Posterior vena cava (tissue), 2 donors: ENCODE data around the gene FCHSD2. TPM values are rescaled to one million over a fixed set of nuclear protein-coding genes. Genes with fewer than 3 reads are reported as not detected.
"Not testable (repeated sequence)": the region's sequence is repeated elsewhere in the genome, so short reads cannot be mapped to it uniquely, and the experiment has no call there.

Experiments
- DNase-seq: peaks from one replicate; pipeline ENCODE4 v3.0.0-alpha.2; 2020; ENCODE audit warnings: low spot score
- intact Hi-C, 2 donors: fragments of 100-400 bp; cut with DNase I; formaldehyde crosslinking; loops; one replicate each; pipeline versions ENCODE4 v1.14.1 to v1.14.2; 2022 to 2023
- total RNA-seq, 2 donors: library from RNA; stranded (reverse); fragmentation: NEBNext Ultra II Directional; extraction: Animal tissue kit (Norgen Biotek cat#: 25700); gene quantifications; one replicate each; pipeline ENCODE4 v1.2.1, GENCODE V29; 2021
- donor health status: DM: yes; HTN: yes; CAD: no.
- donor health status: DM: yes; HTN: yes; CAD: no.

FCHSD2 gene
- total RNA-seq, 2 donors from 2014 or later: 55.6 to 62.1 TPM

DNA sequence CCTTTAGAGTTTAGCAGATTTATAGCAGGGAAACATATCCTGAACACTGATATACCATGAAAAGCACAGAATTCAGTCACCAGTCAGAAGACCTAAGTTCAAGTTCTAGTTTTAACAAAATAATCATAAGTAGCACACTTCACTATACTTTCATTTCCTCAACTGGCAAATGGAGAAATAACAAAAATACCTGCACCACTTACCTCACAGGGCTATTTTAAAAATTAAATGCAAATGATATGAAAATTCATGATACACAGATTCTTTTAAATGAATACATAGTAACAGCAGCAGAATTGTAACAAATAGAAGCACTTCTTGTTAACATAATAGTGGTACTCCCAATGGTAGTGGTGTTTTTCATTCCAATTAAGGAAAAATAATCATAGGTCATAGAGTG lies 139.0 kb downstream of the FCHSD2 start:
- no peak for DNase-seq
- intact Hi-C loops: no loop called here

GRCh38 chr11:73002214-73002613 lies 139.9 kb downstream of the FCHSD2 start:
- intact Hi-C loops: no loop called here
- DNase-seq: no peak

DNA sequence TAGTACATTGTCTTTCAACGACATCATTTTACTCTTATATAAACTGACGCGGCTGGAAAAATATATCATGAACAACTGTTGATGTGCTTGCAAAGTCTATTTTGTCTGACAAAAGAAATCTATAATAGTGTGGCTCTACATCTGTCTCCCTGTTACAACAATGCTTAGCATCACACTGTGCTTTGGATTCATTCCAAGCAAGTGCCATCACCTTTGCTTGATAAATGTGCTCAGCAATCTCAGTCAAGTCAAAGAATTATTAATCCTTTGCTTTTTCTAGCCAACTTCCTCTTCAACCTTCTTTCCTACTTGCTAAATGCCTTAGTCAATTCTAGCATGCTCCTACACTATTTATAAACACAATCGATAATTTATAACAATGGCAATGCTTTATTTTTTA lies 140.5 kb downstream of the FCHSD2 start:
- intact Hi-C loops: no loop called here
- no peak for DNase-seq

- intact Hi-C loops: no loop called here
- DNase-seq: no peak
These were observed 143.4 kb downstream of the FCHSD2 start for GRCh38 chr11:72998676-72999075.

- intact Hi-C loops: no loop called here
These were observed 145.2 kb downstream of the FCHSD2 start for GRCh38 chr11:72996959-72997358.

DNA sequence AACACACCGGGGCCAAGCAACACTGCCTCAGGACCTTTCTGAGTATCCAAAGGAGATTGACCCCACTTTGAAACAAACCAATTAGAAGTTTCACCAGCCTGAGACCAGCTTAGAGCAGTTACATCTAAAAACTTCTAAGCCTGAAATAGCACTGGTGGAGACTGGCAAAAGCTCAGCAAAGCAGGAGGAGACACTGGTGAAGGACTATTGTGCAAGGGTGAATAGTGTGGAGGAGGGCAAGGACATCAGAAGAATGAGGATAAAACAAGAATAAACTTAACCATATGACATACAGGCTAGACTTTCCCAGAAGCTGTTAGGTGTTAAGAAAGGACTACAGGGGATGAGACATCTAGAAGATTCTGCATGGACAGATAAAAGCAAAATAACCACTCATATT lies 152.4 kb downstream of the FCHSD2 start:
- intact Hi-C loops: no loop called here
- DNase-seq: no peak

More at GRCh38 chr11:72996959-72997358, 145.2 kb downstream of the FCHSD2 start:
- no peak for DNase-seq

- no peak for DNase-seq
- intact Hi-C loops: no loop called here
These were observed 153.3 kb downstream of the FCHSD2 start for GRCh38 chr11:72988821-72989220.

- no peak for DNase-seq
- intact Hi-C loops: no loop called here
These were observed 156.5 kb downstream of the FCHSD2 start for GRCh38 chr11:72985645-72986044.

GRCh38 chr11:72984453-72985077 lies 157.6 kb downstream of the FCHSD2 start:
- DNase-seq: no peak
- intact Hi-C loops: no loop called here

- intact Hi-C loops: no loop called here
- no peak for DNase-seq
These were observed 158.6 kb downstream of the FCHSD2 start for GRCh38 chr11:72983560-72983959.

DNA sequence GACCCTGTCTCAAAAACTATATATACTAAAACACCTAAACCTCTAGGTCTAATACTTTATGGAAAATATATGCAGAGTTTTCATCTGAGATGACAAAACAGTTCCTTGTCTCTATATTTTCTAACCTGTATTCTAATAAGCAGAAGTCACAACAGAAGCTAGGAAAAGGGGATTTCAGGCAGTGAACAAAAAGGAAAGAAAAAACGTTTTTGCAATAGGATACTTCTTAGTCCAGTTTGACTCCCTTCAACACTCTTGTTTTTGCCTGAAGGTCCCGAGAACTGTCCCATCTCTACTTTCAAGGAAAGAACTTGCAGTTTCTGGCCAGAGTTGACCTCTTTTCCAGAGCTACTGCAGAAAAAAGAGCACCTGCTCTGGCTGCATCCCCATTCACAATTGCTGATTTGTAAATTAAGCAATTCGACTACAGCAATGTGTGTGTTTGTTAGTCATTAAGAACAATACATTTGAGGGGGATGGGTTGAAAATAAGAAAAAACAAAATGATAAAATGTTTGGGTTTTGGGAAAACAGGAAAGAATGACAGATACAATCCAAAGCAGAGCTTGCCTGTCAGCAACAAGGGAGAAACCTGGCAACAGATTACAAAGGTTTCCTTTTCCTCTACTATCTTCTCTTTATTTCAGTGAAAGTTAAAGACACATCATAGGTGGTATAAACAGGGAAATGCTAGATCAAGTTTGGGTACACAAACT lies 160.0 kb downstream of the FCHSD2 start:
- intact Hi-C loops: no loop called here
- DNase-seq: no peak

DNA sequence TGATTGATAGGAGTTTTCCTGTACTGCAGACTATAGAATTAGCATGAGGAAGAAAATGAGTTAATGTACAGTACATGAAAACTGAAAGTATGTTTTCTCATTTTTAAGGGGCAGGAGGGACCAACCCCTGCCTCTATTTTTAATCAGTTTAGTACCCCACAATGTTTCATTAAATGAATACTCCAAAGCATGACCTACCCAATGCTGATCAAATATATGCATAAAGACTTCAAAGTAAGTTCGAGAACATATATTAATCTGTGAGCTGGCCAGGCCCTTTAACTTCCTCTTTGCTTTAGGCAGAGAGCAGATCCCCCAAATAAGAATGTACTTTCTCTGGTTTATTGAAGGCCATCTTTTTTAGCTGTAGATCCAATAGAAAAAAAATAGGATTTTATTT lies 161.0 kb downstream of the FCHSD2 start:
- intact Hi-C loops: no loop called here

DNA sequence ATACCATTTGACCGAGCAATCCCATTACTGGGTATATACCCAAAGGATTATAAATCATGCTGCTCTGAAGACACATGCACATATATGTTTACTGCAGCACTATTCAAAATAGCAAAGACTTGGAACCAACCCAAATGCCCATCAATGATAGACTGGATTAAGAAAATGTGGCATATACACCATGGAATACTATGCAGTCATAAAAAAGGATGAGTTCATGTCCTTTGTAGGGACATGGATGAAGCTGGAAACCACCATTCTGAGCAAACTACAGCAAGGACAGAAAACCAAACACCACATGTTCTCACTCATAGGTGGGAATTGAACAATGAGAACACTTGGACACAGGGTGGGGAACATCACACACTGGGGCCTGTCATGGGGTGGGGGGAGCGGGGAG lies 164.3 kb downstream of the FCHSD2 start:
- intact Hi-C loops, DNase-seq: not testable (repeated sequence)

More for the DNA sequence above, 161.0 kb downstream of the FCHSD2 start:
- DNase-seq: no peak

DNA sequence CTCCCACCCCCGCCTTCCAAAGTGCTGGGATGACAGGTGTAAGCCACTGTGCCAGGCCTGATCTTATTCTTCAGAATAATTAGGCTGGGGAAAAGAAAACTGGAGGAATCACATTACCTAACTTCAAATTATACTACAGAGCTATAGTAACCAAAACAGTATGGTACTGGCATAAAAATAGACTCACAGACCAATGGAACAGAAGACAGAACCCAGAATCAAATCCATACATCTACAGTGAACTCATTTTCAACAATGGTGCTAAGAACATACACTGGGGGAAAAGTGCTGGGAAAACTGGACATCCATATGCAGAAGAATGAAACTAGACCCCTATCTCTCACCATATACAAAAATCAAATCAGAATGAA lies 165.6 kb downstream of the FCHSD2 start:
- not testable (repeated sequence) for DNase-seq

DNA sequence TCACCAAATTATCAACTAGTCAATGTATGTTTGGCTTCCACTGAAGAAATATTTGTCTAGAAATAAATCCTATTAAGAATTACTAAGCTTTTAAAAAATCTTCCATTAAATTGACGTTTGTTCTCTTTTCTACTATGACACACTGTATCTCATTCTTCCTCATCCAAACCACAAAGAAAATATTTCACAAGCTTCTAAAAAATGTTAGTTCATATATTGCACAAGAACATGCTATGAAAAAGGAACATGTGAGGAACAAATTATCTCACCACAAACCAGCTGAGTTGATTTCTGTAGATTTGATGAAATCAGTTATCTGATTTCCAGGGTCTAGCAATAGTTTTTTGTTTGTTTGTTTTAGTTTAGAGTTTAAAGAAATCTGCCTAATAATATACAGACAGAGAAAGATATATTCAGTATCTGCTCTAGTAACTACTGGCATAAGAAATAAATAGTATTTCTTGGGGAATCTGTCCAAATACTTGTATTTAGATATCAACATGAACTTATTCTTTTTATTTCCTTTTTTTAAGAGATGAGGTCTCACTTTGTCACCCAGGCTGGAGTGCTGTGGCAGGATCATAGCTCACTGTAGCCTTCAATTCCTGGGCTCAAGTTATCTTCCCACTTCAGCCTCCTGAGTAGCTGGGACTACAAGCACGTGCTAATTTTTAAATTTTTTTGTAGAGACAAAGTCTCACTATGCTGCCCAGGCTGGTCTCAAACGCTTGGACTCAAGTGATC lies 166.2 kb downstream of the FCHSD2 start:
- DNase-seq: no peak
- intact Hi-C loops: no loop called here

More for the DNA sequence above, 165.6 kb downstream of the FCHSD2 start:
- intact Hi-C loops: not testable (repeated sequence)

- no peak for DNase-seq
- intact Hi-C loops: no loop called here
These were observed 167.5 kb downstream of the FCHSD2 start for GRCh38 chr11:72974487-72975205.

- DNase-seq: no peak
- intact Hi-C loops: no loop called here
These were observed 169.5 kb downstream of the FCHSD2 start for GRCh38 chr11:72972496-72973128.

DNA sequence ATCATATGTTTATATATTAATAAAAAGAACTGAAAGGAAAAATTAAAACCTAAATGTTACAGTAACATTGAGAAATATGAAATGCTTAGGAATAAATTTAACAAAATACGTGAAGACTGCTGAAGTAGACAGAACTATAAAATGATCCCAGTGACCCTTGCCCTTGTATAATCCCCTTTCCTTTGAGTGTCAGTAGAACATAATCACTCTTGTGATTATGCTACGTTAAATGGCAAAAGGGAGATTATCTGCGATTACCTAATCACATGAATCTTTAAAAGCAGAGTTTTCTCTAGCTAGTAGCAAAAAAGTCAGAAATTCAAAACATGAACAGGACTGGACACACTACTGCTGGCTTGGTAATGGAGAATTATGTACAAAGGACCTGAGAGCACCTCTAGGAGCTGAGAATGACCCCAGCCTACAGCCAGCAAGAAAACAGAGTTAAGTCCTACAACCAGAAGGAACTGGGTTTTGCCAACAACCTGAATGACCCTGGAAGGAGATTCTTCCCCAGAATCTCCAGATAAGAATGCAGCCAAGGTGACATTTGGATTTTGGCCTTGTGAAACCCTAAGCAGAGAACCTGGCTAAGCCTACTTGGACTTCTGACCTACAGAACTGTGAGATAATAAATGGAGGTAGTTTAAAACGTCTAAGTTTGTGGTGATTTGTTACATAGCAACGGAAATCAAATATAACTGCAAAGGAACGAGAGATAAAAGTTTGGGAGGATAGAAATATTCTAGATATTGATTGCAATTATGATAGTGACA lies 170.7 kb downstream of the FCHSD2 start:
- no peak for DNase-seq
- intact Hi-C loops: no loop called here
